Measurements from ENCODE around the gene POU5F2. TPM values are rescaled to one million over a fixed set of nuclear protein-coding genes. Genes with fewer than 3 reads are reported as not detected.
A peak's percentile ranks its signal among the peaks of the same experiment; 100 is the strongest.

The POU5F2 gene
- total RNA-seq, 2 experiments from 2014 or later: 0.73 to 1.0 TPM

- Mint-ChIP-seq H3K27me3 (no peaks in the 10 kb centered on the region), H3K36me3 (ENCODE audit: low read depth) (no peaks in the 10 kb centered on the region), H3K4me3 (no peak overlapping the region), H3K4me1 (ENCODE audit: low read depth) (peaks cover 23% of the 10 kb centered on the region), H3K9me3 (no peaks in the 10 kb centered on the region), H3K27ac (no peak overlapping the region)
- ATAC-seq (ENCODE audit: poor library complexity) (no peak), DNase-seq (no peak)
- ChIA-PET CTCF (interaction anchor here (0.6 to 1.4 kb wide), 2 partner anchors 8 to 11 kb away, joined by 3 read pairs; no protein-coding TSS in a partner anchor), POLR2A (no interaction called here)
- no peaks in the 10 kb centered on the region for H3K27me3 ChIP-seq (ENCODE audit: control insufficient read depth in 1 of 2, insufficient read depth in 2 of 2, low read length in 2 of 2)
- H3K36me3 ChIP-seq (ENCODE audit: insufficient read depth, low read length): no peaks in the 10 kb centered on the region
- H3K27ac ChIP-seq (ENCODE audit: low read depth in 1 of 2, low read length in 2 of 2): no peak overlapping the region
- TF ChIP-seq CTCF (IDR thresholded peaks at IDR 0.05): no peak
- H3K9me3 ChIP-seq (ENCODE audit: control insufficient read depth in 1 of 2, insufficient read depth in 1 of 2, low read length in 2 of 2): no peaks in the 10 kb centered on the region
- intact Hi-C loops (cut with DNase I, micrococcal nuclease): loop anchor here in 1 of 2 experiments (10.0 kb wide), 1 partner anchor 880 kb away; no protein-coding TSS in a partner anchor
- H3K4me1 ChIP-seq (ENCODE audit: insufficient read depth, low read length): no peaks in the 10 kb centered on the region
- no peak overlapping the region for H3K4me3 ChIP-seq (ENCODE audit: low read length)
Measured at GRCh38 chr5:93724791-93725190, 16.6 kb downstream of the POU5F2 start.

- Histone ChIP-seq H3K4me3 (ENCODE audit: low read length) (no peak overlapping the region), H3K27me3 (ENCODE audit: control insufficient read depth in 1 of 2, insufficient read depth in 2 of 2, low read length in 2 of 2) (no peaks in the 10 kb centered on the region), H3K4me1 (ENCODE audit: insufficient read depth, low read length) (no peaks in the 10 kb centered on the region), H3K36me3 (ENCODE audit: insufficient read depth, low read length) (no peaks in the 10 kb centered on the region), H3K27ac (ENCODE audit: low read depth in 1 of 2, low read length in 2 of 2) (no peak overlapping the region), H3K9me3 (ENCODE audit: control insufficient read depth in 1 of 2, insufficient read depth in 1 of 2, low read length in 2 of 2) (no peaks in the 10 kb centered on the region)
- no peak overlapping the region for H3K4me3 Mint-ChIP-seq
- intact Hi-C loops (cut with DNase I, micrococcal nuclease): loop anchor here in 1 of 2 experiments (10.0 kb wide), 1 partner anchor 881 kb away; no protein-coding TSS in a partner anchor
- ATAC-seq (ENCODE audit: poor library complexity) (no peak), DNase-seq (no peak)
- ChIA-PET POLR2A (interaction anchor here (0.8 kb wide), 1 partner anchor 12 kb away, joined by 3 read pairs; no protein-coding TSS in a partner anchor), CTCF (interaction anchor here (1.4 to 1.9 kb wide), 2 partner anchors 11 to 12 kb away, joined by 3 read pairs; no protein-coding TSS in a partner anchor)
- H3K9me3 Mint-ChIP-seq: no peaks in the 10 kb centered on the region
- no peaks in the 10 kb centered on the region for H3K27me3 Mint-ChIP-seq
- no peaks in the 10 kb centered on the region for H3K36me3 Mint-ChIP-seq (ENCODE audit: low read depth)
- TF ChIP-seq CTCF (IDR thresholded peaks at IDR 0.05): no peak
- H3K4me1 Mint-ChIP-seq (ENCODE audit: low read depth): peaks cover 26% of the 10 kb centered on the region
- H3K27ac Mint-ChIP-seq: no peak overlapping the region
Measured at GRCh38 chr5:93723681-93724080, 17.7 kb downstream of the POU5F2 start.

- H3K4me3 Mint-ChIP-seq: no peak overlapping the region
- no peak for ATAC-seq (ENCODE audit: poor library complexity)
- no peaks in the 10 kb centered on the region for H3K9me3 Mint-ChIP-seq
- ChIA-PET CTCF (interaction anchor here (1.9 kb wide), 1 partner anchor 10 kb away, joined by 3 read pairs; no protein-coding TSS in a partner anchor), POLR2A (no interaction called here)
- peaks cover 31% of the 10 kb centered on the region for H3K4me1 Mint-ChIP-seq (ENCODE audit: low read depth)
- intact Hi-C loops (cut with DNase I, micrococcal nuclease): loop anchor here in 1 of 2 experiments (10.0 kb wide), 1 partner anchor 882 kb away; no protein-coding TSS in a partner anchor
- peak in 1 of 14 experiments; percentile 1 for DNase-seq
- no peaks in the 10 kb centered on the region for H3K27me3 ChIP-seq (ENCODE audit: control insufficient read depth in 1 of 2, insufficient read depth in 2 of 2, low read length in 2 of 2)
- no peaks in the 10 kb centered on the region for H3K9me3 ChIP-seq (ENCODE audit: control insufficient read depth in 1 of 2, insufficient read depth in 1 of 2, low read length in 2 of 2)
- no peaks in the 10 kb centered on the region for H3K36me3 Mint-ChIP-seq (ENCODE audit: low read depth)
- TF ChIP-seq CTCF (IDR thresholded peaks at IDR 0.05): no peak
- H3K4me1 ChIP-seq (ENCODE audit: insufficient read depth, low read length): no peaks in the 10 kb centered on the region
- H3K27me3 Mint-ChIP-seq: no peaks in the 10 kb centered on the region
- no peak overlapping the region for H3K4me3 ChIP-seq (ENCODE audit: low read length)
- H3K27ac Mint-ChIP-seq: no peak overlapping the region
- H3K27ac ChIP-seq (ENCODE audit: low read depth in 1 of 2, low read length in 2 of 2): no peak overlapping the region
- no peaks in the 10 kb centered on the region for H3K36me3 ChIP-seq (ENCODE audit: insufficient read depth, low read length)
Measured at GRCh38 chr5:93723005-93723404, 18.4 kb downstream of the POU5F2 start.

All from CD4-positive, alpha-beta T cell (primary cell).